ENCODE results near the gene DLEC1. TPM values are rescaled to one million over a fixed set of nuclear protein-coding genes. Genes with fewer than 3 reads are reported as not detected.

DLEC1 gene
- total RNA-seq, 1 experiment from 2014 or later, result not detected

DNA sequence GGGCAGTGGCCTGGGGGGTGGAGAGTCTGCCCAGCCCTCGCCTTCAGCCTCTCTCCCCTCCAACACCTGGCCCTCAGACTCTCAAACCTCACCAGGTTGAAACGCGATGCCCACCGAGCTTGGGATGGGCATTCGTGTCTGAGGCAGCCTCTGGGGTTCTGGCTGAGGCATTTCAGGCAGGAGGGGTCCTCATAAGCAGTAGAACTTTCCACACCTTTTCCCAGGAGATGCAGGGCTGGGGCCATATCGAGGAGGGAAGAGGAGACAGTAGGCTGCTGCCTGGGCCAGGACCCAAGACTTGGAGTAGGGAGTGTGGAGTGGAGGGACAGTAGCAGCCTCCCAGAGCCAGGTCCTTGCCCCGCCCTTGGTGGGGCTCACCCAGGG is 73.4 kb downstream of the DLEC1 start:
- Histone ChIP-seq H3K4me1 (replicated peaks) (no peaks in the 10 kb centered on the region), H3K9me3 (replicated peaks) (no peaks in the 10 kb centered on the region), H3K27ac (no peak overlapping the region), H3K27me3 (replicated peaks) (no peaks in the 10 kb centered on the region), H3K36me3 (no peaks in the 10 kb centered on the region), H3K4me3 (no peak overlapping the region)
- no peak for DNase-seq (ENCODE audit: low read depth in 1 of 2, low spot score in 2 of 2)

DNA sequence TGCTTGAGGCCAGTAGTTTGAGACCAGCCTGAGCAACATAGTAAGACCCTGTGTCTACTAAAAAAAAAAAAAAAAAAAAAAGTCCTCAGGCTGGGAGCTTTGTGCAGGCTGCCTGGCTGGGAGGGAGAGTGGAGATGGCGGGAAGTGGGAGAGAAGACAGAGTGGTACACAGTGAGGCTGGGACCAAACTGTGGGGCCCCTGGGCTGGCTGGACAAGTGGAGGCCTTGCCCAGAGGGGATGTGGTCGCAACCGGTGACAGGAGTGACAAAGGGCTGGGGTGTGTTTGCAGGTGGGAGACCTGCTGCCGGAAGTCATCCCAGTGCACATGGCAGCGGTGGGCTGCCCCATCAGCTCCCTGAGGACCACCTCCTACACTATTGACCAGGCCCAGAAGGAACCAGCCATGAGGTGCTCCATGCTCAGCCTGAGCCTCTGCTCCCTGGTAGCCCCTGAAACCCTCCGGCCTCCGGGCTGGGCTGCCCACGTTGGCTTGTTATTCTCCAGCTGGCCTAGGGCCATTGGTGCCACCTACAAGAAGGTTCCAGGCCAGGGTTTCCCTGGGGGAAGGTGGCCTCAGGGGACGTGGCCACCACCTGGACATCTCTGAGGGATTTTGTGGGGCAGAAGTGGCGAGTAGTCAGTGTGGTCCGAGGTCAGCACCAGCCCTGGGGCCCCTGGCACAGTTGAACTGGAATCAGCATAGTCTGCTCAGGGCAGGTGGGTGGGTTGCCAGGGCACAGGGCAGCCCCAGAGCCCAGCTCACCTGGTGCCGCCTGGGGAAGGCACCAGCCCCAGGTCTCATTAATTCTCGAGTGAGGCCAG is 75.3 kb downstream of the DLEC1 start:
- Histone ChIP-seq H3K27ac (no peak overlapping the region), H3K36me3 (no peaks in the 10 kb centered on the region), H3K4me1 (replicated peaks) (no peaks in the 10 kb centered on the region), H3K4me3 (no peak overlapping the region), H3K27me3 (replicated peaks) (no peaks in the 10 kb centered on the region), H3K9me3 (replicated peaks) (no peaks in the 10 kb centered on the region)
- no peak for DNase-seq (ENCODE audit: low read depth in 1 of 2, low spot score in 2 of 2)

DNA sequence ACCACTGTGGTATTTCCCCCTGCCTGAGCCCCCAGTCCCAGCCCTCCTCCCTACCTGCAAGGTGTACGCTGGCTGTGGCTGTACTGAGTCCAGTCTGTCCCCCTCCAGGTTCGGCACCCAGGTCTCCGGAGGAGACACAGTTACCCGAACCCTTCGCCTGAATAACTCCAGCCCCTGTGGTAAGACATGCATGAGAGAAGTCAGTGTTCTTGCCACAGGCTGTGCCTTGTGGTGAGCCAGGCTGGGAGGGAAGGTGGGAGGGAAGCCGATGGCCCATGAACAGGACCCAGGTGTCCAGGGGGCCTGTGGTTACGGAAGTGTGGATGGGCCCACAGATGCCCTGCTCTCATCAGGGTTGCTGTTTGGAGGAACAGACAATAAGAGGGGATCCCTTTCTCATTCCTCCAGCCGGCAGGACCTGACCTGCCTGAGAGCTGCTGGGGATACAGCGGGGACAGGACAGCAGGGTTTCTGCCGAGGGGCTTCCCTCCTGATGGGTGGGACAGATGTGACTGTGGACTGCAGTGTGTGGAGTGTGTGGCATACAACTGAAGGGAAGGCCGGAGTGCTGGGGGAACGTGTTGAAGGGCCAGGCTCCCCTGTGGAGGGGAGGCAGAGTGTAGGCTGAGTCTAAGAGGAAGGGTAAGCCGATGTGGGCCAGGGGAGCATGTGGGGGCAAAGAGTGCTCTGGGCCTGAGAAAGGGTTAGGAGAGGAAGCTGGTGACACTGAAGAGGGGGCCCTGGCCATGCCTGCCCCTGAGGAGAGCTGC is 76.1 kb downstream of the DLEC1 start:
- Histone ChIP-seq H3K36me3 (no peaks in the 10 kb centered on the region), H3K4me1 (replicated peaks) (no peaks in the 10 kb centered on the region), H3K27me3 (replicated peaks) (no peaks in the 10 kb centered on the region), H3K4me3 (no peak overlapping the region), H3K27ac (no peak overlapping the region), H3K9me3 (replicated peaks) (no peaks in the 10 kb centered on the region)
- DNase-seq (ENCODE audit: low read depth in 1 of 2, low spot score in 2 of 2), result no peak

DNA sequence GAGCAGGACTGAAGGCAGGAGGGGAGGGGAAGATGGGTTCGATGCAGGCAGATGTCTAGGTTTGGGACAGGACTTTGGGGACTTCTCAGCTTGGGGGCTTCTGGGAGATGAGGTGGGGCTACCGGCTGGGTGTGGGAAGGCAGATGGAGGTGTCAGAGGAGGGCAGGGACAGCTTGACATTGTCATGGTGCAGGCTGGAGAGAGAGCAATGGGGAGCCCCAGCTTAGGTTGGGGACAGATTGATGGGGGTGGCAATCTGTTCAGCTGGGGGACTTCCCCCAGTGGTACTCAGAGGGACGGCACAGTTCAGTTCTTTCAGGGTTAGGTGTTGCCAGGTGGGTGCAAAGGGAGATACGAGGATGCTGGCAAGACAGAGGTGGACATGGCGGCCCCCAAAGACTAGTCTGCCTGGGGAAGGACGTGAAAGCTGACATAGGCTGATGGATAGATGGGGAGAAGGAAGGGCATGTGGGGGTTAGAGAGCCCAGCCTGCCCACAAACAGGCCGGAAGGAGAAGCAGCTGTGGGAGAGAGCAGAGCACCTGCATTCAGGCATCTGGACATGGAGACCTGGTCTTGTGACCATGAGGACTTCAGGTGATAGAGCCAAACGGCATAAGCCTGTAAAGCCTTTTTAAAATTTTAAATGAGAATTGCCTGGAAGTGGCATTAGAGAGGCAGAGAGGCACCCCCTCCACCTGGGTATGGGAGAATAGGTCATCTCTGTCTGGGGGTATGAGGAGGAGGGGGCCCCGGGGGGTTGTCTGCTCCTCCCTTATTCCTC is 76.8 kb downstream of the DLEC1 start:
- Histone ChIP-seq H3K27me3 (replicated peaks) (no peaks in the 10 kb centered on the region), H3K4me1 (replicated peaks) (no peaks in the 10 kb centered on the region), H3K9me3 (replicated peaks) (no peaks in the 10 kb centered on the region), H3K27ac (no peak overlapping the region), H3K36me3 (peaks cover 1% of the 10 kb centered on the region; the same call in 1 of the 2 replicates), H3K4me3 (no peak overlapping the region)
- DNase-seq (ENCODE audit: low read depth in 1 of 2, low spot score in 2 of 2), result no peak

DNA sequence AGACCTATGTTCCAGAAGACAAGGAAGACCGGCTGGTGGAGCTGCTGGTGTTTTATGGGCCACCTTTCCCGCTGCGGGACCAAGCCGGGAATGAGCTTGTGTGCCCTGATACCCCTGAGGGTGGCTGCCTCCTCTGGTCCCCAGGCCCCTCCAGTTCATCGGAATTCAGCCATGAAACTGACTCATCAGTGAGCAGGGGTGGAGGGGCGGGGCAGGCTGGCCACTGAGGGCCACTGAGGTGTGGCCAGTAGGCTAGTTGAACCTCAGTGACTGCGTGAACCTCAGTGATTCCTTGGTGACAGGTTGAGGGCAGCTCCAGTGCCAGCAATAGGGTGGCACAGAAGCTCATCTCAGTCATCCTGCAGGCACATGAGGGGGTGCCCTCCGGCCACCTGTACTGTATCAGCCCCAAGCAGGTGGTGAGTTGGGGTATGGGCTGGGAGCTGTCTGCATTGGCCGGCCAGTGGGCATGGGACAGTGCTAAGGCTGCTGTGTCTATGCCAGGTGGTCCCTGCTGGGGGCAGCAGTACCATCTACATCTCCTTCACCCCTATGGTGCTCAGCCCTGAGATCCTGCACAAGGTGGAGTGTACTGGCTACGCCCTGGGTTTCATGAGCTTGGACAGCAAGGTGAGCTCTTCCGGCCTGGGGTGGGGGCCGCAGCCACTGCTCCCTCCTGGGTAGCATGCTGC is 77.6 kb downstream of the DLEC1 start:
- Histone ChIP-seq H3K9me3 (replicated peaks) (no peaks in the 10 kb centered on the region), H3K36me3 (peaks cover 9% of the 10 kb centered on the region), H3K4me1 (replicated peaks) (no peaks in the 10 kb centered on the region), H3K4me3 (no peak overlapping the region), H3K27ac (no peak overlapping the region), H3K27me3 (replicated peaks) (no peaks in the 10 kb centered on the region)
- DNase-seq (ENCODE audit: low read depth in 1 of 2, low spot score in 2 of 2), result no peak

DNA sequence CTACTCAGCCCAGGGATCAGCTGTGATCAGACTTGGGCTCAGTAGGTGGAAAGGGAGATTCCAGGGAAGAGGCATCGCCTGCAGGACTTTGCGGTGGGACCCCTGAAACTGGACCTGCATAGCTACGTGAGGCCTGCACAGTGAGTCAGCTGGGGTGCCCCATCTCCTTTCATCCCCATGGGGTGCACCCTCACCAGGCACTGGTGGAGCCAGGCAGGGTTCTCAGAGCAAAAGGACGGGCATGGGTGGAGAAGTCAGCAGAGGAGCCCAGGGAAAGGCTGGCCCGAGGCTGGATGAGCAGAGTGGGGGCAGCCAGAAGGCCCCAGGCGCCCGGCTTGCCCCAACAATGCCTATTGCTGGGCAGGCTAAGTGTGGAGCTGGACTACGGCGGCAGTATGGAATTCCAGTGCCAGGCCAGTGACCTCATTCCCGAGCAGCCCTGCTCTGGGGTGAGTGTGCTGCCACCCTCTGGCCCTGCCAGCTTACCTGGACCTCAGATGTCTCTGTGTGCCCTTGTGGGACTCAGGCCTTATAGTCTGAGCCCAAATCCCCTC is 78.2 kb downstream of the DLEC1 start:
- Histone ChIP-seq H3K36me3 (peaks cover 14% of the 10 kb centered on the region), H3K27ac (no peak overlapping the region), H3K9me3 (replicated peaks) (no peaks in the 10 kb centered on the region)

DNA sequence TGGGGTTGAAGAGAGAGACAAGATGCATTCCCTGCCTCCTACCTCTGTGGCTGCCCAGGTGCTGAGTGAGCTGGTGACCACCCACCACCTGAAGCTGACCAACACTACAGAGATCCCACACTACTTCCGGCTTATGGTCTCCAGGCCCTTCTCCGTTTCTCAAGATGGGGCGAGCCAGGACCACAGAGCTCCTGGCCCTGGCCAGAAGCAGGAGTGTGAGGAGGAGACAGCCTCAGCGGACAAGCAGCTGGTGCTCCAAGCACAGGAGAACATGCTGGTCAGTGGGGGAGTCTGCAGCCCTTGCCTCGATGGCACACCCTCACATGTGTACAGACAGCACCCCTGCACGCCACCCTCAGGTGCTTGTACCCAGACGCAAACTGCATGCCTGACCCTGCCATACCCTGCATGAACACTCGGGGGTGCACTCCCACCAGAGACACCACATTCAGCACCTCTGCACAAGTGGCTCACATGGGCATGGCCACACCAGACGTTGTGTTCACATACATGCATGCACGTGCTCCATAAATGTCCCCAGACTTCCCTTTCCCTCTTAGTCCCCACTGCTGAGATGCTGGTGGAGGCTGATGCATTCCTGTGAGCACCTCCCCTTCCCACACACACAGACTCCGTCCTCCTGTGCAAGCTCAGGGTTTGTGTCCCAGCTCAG is 78.9 kb downstream of the DLEC1 start:
- no peak overlapping the region for H3K27ac ChIP-seq
- no peaks in the 10 kb centered on the region for H3K27me3 ChIP-seq (replicated peaks)
- peak; percentile 31 to 58 for DNase-seq (ENCODE audit: low read depth in 1 of 2, low spot score in 2 of 2)
- H3K9me3 ChIP-seq (replicated peaks), result no peaks in the 10 kb centered on the region
- no peaks in the 10 kb centered on the region for H3K4me1 ChIP-seq (replicated peaks)
- H3K36me3 ChIP-seq, result peaks cover 21% of the 10 kb centered on the region
- no peak overlapping the region for H3K4me3 ChIP-seq

More for the DNA sequence above, 78.2 kb downstream of the DLEC1 start:
- DNase-seq (ENCODE audit: low read depth in 1 of 2, low spot score in 2 of 2), result no peak
- Histone ChIP-seq H3K27me3 (replicated peaks) (no peaks in the 10 kb centered on the region), H3K4me1 (replicated peaks) (no peaks in the 10 kb centered on the region), H3K4me3 (no peak overlapping the region)

DNA sequence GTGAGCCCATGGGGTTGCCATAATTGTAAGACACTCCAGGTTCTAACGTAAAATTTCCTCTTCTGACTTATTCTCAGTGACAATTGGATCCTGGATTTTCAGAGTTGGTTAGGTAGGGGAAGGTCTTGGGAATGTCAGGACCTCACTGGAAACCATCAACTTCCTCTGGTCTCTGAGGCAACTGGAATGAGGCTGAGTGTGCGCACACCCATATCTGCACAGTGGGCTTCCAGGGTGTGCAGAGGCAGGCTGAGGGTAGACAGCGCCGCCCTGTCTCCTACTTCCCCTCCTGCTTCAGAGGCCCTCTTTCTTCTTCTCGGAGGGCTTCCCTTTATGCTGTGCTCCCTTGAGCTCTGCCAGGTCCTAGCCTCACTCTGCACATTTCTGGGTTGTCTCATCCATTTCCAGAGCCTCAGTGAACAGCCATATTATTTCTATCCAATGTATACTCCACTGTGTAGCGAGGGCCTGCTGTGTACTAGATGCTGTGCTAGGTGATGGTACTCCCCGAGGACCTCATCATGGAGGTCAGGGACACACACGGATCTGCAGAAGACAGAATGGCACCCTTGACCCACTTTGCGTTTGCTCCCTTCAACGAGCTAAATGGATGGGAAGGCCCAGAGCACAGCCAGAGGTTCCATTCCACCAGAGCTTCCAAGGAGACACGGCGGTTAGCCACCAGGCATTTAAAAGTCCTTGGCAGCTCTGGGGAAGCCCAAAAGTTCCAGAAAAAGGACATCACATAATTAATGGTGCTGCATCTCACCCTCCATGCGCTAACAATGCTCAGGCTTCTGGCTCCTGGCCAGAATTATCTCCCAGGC is 79.6 kb downstream of the DLEC1 start:
- DNase-seq (ENCODE audit: low read depth in 1 of 2, low spot score in 2 of 2), result no peak
- Histone ChIP-seq H3K27ac (no peak overlapping the region), H3K4me3 (no peak overlapping the region)

DNA sequence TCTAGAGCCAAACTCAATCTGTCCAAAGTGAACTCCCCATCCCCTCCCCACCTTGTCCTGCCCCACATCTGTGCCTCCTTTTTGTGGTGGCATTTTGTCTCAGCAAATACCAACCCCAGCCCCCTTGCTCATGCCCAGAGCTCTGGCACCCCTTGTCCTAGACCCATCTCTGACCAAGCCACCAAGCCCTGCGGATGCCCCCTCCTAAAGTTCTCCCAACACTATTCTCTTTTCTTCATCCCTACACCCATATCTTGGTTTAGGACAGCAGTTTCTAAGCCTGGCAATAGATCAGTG is 80.2 kb downstream of the DLEC1 start:
- Histone ChIP-seq H3K27me3 (replicated peaks) (no peaks in the 10 kb centered on the region), H3K4me1 (replicated peaks) (no peaks in the 10 kb centered on the region), H3K36me3 (peaks cover 29% of the 10 kb centered on the region), H3K4me3 (no peak overlapping the region), H3K27ac (no peak overlapping the region), H3K9me3 (replicated peaks) (no peaks in the 10 kb centered on the region)
- no peak for DNase-seq (ENCODE audit: low read depth in 1 of 2, low spot score in 2 of 2)

More for the DNA sequence above, 79.6 kb downstream of the DLEC1 start:
- H3K36me3 ChIP-seq, result peaks cover 27% of the 10 kb centered on the region
- no peaks in the 10 kb centered on the region for H3K4me1 ChIP-seq (replicated peaks)
- H3K27me3 ChIP-seq (replicated peaks), result no peaks in the 10 kb centered on the region
- H3K9me3 ChIP-seq (replicated peaks), result no peaks in the 10 kb centered on the region

DNA sequence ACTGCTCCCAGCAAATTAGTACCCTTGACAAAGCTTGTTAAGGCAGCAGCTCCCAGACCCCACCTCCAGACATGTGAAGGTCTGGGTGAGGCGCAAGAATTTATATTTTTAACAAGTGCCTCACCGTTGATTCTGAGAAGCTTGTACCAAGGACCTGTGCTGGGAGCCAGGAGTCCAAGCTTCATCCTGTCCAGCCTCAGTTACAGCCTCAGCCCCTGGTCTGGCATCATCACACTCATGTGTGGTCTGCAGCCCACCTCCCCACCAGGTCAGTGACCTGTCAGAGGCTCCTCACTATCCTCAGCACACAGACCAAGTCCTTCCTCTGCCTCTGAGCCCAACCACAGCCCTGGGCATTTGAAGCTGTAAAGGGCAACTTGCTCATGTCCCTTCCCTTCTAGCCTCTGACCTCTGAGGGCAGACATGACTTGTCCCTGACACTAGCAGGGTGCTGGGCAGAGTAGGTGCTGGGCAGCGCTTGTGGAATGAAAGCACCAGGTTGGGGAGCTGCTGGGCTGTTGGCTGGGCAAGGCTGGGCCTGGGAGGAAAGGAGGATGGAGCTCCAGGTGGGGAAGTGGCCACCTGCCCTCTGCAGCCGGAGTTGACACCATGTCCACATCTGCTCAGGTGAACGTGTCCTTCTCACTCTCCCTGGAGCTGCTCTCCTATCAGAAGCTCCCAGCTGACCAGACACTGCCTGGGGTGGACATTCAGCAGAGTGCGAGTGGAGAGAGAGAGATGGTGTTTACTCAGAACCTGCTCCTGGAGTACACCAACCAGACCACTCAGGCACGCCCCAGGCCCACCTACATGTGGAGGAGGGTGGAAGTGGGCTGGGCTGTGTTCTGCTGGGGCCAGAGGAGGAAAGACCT is 81.0 kb downstream of the DLEC1 start:
- Histone ChIP-seq H3K27me3 (replicated peaks) (no peaks in the 10 kb centered on the region), H3K4me3 (no peak overlapping the region), H3K4me1 (replicated peaks) (no peaks in the 10 kb centered on the region), H3K36me3 (peaks cover 36% of the 10 kb centered on the region), H3K9me3 (replicated peaks) (no peaks in the 10 kb centered on the region), H3K27ac (no peak overlapping the region)
- DNase-seq (ENCODE audit: low read depth in 1 of 2, low spot score in 2 of 2), result no peak

DNA sequence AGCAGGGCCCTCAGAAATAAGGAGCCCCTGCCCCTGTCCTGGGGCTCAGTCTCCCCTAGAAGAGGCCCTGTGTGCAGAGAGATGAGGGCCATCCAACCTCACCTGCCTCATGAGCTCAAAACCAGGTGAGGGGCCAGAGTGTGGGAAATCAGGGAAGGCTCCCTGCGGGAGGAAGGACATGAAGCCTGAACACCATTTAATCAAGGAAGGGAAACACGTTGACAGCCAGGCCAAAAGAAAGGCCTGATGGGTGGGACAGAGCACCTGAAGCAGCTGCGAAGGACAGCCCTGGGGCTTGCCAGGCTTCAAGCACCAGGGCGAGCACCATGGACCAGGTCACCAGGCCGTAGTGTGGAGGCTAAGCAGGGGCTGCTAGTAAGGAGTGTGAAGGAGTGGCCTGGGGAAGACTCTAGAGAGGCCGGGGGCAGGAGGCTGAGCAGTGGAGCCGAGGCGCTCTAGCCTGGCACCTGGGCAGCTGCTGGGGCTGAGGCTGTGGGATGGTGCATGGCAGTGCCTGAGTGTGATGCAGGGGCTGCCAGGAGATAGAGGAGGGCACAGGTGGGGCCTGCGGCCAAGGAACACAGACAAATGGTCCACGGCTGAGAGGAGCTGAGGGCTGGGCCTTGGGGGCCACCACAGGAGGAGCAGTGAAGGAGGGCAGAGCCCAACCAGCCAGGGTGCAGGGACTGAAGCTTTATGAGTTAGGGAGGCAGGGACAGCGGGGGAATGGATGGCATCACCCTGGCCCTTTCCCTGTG is 81.9 kb downstream of the DLEC1 start:
- no peaks in the 10 kb centered on the region for H3K27me3 ChIP-seq (replicated peaks)
- H3K4me3 ChIP-seq, result no peak overlapping the region
- no peaks in the 10 kb centered on the region for H3K4me1 ChIP-seq (replicated peaks)
- H3K9me3 ChIP-seq (replicated peaks), result no peaks in the 10 kb centered on the region
- H3K27ac ChIP-seq, result no peak overlapping the region
- peaks cover 43% of the 10 kb centered on the region for H3K36me3 ChIP-seq
- no peak for DNase-seq (ENCODE audit: low read depth in 1 of 2, low spot score in 2 of 2)
